Epithelial cell of proximal tubule (primary cell): ENCODE results near the gene DIP2B. TPM values are rescaled to one million over a fixed set of nuclear protein-coding genes. Genes with fewer than 3 reads are reported as not detected.

Experiments used
- DNase-seq: peaks from one replicate; pipeline ENCODE4 v3.0.0-alpha.2; 2011; ENCODE audit warnings: low read depth
- H3K4me3 ChIP-seq: 2 replicates; pipeline ENCODE4 v1.5.1; 2011; ENCODE audit warnings: low read depth, mild to moderate bottlenecking, low read length
- total RNA-seq: library from RNA; depleted of rRNA; stranded (reverse); fragments of >200 nt; gene quantifications from 2 replicates; pipeline ENCODE4 v1.2.3, GENCODE V29; 2015
- TF ChIP-seq, protein P1 (sequence below): conservative IDR thresholded peaks from 2 replicates; pipeline ENCODE4 v1.5.1; 2012; ENCODE audit warnings: low read depth, mild to moderate bottlenecking, low read length

DIP2B gene
- total RNA-seq, 1 donor from 2014 or later = 21.6 TPM

DNA sequence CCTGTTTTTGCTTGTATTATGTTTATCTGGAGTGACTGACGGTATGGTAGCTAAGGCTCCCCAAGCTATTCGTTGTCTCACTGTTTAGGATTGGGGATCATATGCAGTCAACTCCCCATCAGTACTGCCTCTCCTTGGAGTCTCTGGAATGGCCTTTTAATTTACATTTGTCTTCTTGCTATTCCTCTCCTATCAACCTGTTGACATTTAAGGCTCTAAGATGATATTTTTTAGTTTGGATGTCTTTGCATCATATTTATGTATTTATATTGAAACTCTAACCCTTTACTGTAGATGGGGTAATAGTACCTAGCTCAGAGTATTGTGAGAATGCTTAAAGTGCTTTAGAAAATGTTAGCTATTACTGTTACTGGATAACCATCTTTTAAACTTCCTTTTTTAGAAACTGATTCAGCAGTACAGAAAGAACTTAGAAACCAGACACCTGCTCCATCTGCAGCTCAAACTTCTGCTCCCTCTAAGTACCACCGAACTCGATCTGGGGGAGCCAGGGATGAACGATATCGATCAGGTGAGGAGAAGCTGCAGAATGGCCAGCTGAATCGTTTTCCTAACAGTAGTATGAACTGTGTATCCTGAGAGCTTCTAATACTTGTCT, 135.6 kb downstream of the DIP2B start:
- TF ChIP-seq, protein P1, sequence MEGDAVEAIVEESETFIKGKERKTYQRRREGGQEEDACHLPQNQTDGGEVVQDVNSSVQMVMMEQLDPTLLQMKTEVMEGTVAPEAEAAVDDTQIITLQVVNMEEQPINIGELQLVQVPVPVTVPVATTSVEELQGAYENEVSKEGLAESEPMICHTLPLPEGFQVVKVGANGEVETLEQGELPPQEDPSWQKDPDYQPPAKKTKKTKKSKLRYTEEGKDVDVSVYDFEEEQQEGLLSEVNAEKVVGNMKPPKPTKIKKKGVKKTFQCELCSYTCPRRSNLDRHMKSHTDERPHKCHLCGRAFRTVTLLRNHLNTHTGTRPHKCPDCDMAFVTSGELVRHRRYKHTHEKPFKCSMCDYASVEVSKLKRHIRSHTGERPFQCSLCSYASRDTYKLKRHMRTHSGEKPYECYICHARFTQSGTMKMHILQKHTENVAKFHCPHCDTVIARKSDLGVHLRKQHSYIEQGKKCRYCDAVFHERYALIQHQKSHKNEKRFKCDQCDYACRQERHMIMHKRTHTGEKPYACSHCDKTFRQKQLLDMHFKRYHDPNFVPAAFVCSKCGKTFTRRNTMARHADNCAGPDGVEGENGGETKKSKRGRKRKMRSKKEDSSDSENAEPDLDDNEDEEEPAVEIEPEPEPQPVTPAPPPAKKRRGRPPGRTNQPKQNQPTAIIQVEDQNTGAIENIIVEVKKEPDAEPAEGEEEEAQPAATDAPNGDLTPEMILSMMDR = no peak
- no peak for DNase-seq
- no peak overlapping the region for H3K4me3 ChIP-seq

DNA sequence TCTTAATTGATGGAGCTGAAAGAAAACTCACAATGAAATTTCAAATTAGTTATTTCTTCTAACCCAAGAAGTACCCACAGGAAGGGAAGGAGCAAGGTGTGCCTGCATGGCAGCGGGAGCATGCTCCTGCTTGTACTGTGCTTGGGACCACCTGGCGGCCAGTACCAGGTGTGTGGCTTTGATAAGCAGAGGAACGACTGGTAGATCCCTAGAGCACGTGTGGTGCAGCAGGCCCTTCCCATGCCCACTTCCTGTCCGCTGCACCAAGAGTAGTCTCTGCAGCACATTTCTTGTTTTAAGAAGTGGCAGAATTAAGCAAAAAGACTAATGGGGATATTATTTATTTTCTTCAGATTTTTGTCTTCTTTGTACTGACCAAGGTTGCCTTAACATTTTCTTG, 136.8 kb downstream of the DIP2B start:
- no peak for DNase-seq
- TF ChIP-seq, protein P1 = no peak
- no peak overlapping the region for H3K4me3 ChIP-seq

DNA sequence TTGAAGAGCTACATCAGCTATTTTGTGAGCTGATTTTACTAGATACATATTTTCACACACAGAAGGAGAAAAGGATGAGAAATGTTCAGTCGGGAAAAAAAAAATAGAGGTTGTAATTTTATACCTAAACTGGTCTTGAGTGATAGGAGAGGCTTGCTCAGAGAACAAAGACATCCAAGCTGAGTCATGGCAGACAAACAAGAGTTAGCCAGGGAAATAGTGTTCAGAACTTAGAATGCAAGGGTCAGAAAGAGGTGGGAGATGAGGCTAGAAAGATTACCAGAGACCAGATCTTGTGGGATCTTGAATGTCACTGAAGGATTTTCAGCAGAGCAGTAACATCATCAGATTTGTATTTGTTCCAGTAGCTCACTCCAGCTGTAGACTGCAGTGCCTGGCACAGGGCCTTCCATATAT, 137.3 kb downstream of the DIP2B start:
- no peak overlapping the region for H3K4me3 ChIP-seq

DNA sequence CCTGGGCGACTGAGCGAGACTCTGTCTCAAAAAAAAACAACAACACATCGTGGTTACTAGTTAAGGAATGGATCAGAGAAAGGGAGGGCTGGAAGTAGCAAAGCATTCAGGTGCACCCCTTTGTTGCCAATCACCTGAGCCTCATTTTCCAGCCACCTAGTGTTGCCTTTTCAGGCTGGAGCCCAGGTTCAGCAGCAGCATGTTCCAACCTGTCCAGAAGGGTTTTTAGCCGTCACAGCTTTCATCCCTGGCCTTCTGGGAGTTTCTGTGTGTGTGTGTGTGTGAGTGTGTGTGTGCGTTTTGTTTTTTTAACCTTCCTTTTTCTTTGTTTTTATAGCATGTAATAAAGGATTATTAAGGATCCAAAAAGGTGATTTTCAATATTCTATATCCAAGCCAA, 138.0 kb downstream of the DIP2B start:
- DNase-seq = no peak
- H3K4me3 ChIP-seq = no peak overlapping the region
- TF ChIP-seq, protein P1 = no peak

More for the DNA sequence above, 137.3 kb downstream of the DIP2B start:
- DNase-seq = no peak
- TF ChIP-seq, protein P1 = no peak

DNA sequence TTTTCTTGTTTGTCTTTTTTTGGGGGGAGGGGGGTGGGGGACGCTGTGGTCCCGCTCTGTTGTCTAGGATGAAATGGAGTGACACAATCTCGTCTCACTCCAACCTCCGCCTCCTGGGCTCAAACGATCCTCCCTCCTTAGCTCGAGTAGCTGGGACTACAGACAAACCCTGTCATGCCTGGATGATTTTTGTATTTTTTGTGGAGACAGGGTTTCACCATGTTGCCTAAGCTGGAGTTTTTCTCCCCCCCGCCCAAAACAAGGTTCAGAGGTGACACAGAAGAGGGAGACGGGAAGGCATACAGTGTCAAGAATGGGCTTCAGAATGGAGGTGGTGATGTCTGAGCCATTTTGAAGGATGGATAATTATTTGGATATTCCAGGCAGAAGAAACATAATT, 142.2 kb downstream of the DIP2B start:
- no peak for DNase-seq
- H3K4me3 ChIP-seq = no peak overlapping the region
- TF ChIP-seq, protein P1 = no peak

DNA sequence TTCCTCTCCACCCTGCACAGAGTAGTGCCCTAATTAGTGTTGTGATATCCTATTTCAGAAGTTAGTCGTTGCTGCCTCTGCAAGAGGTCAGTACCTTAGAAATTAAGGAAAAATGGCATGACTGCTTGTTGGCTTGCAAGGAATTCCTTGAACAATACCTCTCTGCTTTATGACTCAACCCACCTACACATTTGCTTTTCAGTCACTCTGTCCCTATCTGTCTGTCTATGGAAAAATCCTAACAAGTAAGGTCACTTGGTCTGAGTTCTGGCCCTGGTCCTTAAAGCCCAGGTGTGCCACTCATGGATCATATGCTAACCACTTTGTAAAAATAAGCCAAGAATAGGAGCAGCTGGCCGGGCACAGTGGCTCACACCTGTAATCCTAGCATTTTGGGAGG, 142.7 kb downstream of the DIP2B start:
- no peak overlapping the region for H3K4me3 ChIP-seq
- TF ChIP-seq, protein P1 = no peak
- peak; percentile 66 for DNase-seq

DNA sequence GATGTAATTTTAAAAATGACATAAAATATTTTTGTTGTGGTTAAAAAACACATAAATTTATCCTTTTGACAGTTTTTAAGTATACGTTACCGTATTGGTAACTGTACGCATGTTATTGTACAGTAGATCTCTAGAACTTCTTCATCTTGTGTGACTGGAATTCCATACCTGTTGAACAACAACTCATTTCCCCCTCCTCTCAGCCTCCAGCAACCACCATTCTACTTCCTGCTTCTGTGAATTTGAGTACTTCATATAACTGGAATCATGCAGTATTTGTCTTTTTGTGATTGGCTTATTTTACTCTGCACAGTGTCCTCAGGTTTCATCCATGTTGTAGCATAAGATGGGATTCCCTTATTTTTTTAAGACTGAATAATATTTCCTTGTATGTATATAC, 145.5 kb downstream of the DIP2B start:
- TF ChIP-seq, protein P1 = no peak
- DNase-seq = no peak
- no peak overlapping the region for H3K4me3 ChIP-seq
